Epithelial cell of prostate (primary cell): ENCODE data around the gene PGM5.
"Not testable (repeated sequence)": the region's sequence is repeated elsewhere in the genome, so short reads cannot be mapped to it uniquely, and the experiment has no call there.

ENCODE experiments used
- DNase-seq: peaks from one replicate; pipeline ENCODE4 v3.0.0-alpha.2; 2011; ENCODE audit warnings: low read depth, low spot score
- H3K27ac ChIP-seq: fragments of 450-650 bp; 2 replicates; pipeline ENCODE4 v1.5.1; 2017; ENCODE audit warnings: mild to moderate bottlenecking

The PGM5 gene

GRCh38 chr9:68356380-68357118, at the start of gene PGM5:
TSS of gene PGM5 (plus strand) at chr9:68356611. CDS start at chr9:68357128, 517 bp downstream.
- not testable (repeated sequence) for DNase-seq, H3K27ac ChIP-seq

DNA sequence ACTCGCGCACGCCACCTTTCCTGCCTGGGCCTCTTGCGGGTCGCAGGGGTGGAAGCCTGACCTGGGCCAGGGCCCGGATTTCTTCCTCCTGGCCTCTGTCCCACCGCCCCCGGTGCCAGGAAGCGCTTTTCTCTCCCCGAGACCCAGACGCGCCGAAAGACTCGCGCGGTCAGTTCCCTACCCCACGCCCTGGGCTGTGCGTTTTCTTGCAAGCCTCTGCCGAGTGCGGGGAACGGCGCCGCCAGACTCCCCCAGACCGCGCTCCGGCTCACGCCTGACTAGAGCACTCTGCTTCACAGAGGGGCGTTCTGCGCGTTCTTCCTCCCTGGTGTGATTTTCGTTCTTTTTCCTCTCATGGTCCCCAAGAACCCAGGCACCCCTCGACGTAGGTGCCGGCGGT, 49.3 kb upstream of the PGM5 start:
- H3K27ac ChIP-seq, DNase-seq: not testable (repeated sequence)

DNA sequence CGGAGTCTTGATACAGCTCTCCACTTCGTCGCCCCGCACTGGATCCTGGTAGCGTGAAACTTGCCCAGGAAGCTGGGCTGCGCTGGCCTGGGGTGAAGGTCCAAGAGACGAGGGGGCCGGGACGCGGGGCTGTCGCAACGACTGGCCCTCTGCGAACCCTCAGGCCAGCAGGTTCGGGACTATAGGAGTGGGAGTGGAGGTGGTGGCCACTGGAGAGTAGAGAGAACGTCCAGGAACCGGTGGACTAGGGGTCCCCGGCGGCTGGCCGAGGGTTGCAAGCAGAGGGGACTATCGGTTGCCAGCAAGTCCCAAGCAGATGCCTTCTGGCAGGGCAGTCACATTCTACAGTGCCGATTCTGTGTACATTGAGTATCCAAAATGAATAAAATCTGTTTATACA, 48.8 kb upstream of the PGM5 start:
- not testable (repeated sequence) for DNase-seq

DNA sequence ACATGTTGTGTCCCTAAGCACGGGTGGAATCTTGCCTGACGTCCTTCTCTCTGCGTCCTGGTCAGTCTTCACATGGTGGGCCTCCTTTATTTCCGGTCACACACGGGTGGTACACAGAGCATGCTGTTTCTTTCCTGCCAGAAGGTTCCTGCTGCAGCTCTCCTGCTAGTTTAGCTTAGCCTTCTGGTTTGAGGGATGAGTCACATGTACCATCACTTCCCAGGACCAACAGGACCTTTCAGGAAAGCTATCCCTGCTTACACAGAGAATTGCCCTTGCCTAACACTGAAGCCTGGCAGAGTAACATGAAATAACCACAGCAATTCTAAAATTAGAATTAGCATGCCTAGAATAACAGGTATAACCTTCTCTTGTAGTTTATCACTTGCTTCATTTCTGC, 45.2 kb upstream of the PGM5 start:
- not testable (repeated sequence) for H3K27ac ChIP-seq, DNase-seq

More for the DNA sequence above, 48.8 kb upstream of the PGM5 start:
- not testable (repeated sequence) for H3K27ac ChIP-seq

DNA sequence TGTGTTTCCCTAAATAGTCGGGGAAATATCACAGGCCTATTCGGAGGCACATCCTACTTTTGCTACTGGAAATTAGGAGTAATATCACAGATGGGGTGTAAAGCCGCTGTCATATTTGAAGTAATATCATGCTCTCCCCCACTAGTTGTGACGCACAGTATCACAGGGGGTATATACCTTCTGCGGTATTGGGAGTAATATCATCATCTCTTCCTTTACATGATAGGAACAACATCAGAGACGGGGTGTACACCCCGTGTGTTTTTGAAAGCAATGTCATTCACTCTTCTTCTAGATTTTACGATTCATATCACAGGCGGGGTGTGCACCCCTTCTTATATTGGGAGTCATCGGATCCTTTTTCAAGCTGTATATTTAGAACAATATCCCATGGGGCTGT, 38.2 kb upstream of the PGM5 start:
- DNase-seq = not testable (repeated sequence)

GRCh38 chr9:68323749-68324148, 32.7 kb upstream of the PGM5 start:
- DNase-seq, H3K27ac ChIP-seq: not testable (repeated sequence)

More for the DNA sequence above, 38.2 kb upstream of the PGM5 start:
- not testable (repeated sequence) for H3K27ac ChIP-seq

GRCh38 chr9:68324518-68324917, 31.9 kb upstream of the PGM5 start:
- not testable (repeated sequence) for H3K27ac ChIP-seq, DNase-seq

GRCh38 chr9:68329106-68329505, 27.3 kb upstream of the PGM5 start:
- not testable (repeated sequence) for DNase-seq, H3K27ac ChIP-seq

GRCh38 chr9:68330531-68331173, 25.8 kb upstream of the PGM5 start:
- DNase-seq, H3K27ac ChIP-seq: not testable (repeated sequence)

- not testable (repeated sequence) for DNase-seq, H3K27ac ChIP-seq
Observed at GRCh38 chr9:68332122-68332521, 24.3 kb upstream of the PGM5 start.

- not testable (repeated sequence) for H3K27ac ChIP-seq
Observed at GRCh38 chr9:68335935-68336334, 20.5 kb upstream of the PGM5 start.

GRCh38 chr9:68336639-68337339, 19.6 kb upstream of the PGM5 start:
- not testable (repeated sequence) for DNase-seq, H3K27ac ChIP-seq

More at GRCh38 chr9:68335935-68336334, 20.5 kb upstream of the PGM5 start:
- not testable (repeated sequence) for DNase-seq

DNA sequence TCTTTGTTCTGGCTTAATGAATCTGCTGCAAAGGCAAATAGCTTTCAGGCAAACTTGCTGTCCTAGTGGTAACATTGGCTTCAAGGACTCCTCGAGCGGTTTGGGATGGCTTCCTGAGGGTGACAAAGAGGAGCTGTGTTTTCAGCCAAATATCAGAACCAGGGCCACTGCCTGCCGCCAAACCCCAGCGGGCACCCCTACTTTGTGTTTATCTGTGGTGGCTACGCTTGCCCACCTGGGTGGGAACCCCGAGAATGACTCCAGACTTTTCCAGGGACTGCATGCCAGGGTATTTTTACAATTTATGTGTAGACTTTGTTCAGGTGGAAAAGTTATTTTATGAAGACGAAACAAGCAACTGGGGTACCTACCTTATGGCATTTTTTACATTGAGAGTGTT, 18.4 kb upstream of the PGM5 start:
- not testable (repeated sequence) for DNase-seq, H3K27ac ChIP-seq

DNA sequence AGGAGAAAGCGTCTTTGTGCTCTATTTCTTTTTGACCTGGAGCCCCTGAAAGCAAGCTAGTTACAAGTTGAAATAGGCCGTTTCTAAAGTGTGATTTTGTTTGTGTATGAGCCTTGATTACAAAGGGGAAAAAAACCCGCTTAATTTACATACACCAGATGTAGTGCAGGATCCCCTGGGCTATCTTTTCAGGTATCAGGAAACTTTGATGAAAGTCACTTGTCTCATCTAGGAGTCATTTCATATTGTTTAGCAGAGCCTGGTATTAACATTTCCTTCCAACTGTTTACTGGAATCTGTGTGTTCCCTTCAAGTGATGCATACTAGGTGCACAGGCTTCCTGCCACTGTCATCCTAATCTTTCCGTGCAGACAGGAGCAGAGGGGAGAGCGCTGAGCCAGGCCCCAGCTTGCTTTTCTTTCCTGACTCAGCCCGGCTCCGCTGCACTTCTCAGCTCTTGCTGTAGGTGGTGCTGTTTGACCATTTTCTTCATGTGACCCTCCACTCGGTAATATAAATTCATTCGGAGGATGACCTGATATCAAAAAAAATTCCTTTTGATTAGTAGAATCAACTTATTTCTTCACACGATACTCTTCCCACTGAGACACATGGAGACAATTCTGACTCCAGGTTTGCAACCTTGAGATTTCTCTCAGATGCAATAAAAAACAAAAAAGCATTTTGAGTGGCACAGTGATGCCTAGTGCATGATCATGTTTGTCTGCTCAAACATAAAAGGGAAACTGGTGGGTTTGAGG, 14.0 kb upstream of the PGM5 start:
- DNase-seq, H3K27ac ChIP-seq: not testable (repeated sequence)

DNA sequence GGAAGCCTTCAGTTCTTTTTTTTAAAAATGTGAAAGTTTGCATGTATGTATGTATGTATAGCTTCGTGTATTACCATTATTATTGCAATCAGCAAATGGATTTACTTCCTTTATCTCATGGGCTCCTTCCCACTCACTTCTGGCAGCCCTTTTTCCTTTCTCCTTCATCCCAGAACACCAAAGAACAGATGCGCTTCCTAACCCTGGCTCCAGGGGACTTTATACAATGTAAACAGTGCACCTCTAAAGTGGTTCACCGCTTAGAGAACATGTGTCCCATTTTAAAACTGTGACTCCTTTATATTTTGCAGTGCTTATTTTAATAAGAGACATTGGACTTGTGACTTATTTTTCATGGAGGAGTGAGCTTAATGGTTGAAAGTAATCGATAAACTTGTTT, 13.2 kb upstream of the PGM5 start:
- not testable (repeated sequence) for H3K27ac ChIP-seq, DNase-seq

- DNase-seq, H3K27ac ChIP-seq: not testable (repeated sequence)
Observed at GRCh38 chr9:68343992-68344391, 12.4 kb upstream of the PGM5 start.

GRCh38 chr9:68351689-68352088, 4.7 kb upstream of the PGM5 start:
- not testable (repeated sequence) for H3K27ac ChIP-seq, DNase-seq

DNA sequence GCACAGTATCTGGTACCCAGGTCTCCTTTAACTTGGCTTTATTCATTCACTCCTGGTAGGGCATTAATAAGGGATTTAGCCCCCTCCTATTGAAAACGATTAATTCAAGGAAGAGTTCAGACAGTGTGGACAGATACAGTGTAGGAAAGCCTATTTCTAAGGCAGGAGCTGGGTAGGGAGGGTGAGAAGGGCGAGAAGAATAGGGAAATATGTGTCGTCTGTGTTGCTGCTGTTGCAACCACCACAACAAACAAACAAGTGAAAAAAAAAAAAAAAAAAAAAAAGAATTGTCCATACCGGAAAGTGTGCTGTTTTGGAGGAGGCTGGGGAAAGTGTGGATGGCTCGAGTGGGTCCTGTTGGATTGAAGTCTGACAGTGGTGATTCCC, 425 bp upstream of the PGM5 start:
- not testable (repeated sequence) for H3K27ac ChIP-seq, DNase-seq

GRCh38 chr9:68357119-68357714, 806 bp downstream of the PGM5 start:
- H3K27ac ChIP-seq, DNase-seq: not testable (repeated sequence)
